CD4-positive, alpha-beta T cell treated with Interleukin-2 at 100 ng/mL for 4 hours (primary cell): Measurements from ENCODE around the gene SAP30BP.
"Not testable (repeated sequence)": the region's sequence is repeated elsewhere in the genome, so short reads cannot be mapped to it uniquely, and the experiment has no call there.

Source experiments
- DNase-seq: peaks from one replicate; pipeline ENCODE4 v3.0.0-alpha.2; 2020; ENCODE audit warnings: low spot score

SAP30BP gene

GRCh38 chr17:75633486-75634375, 33.4 kb upstream of the SAP30BP start:
- DNase-seq: peak; percentile 51

DNA sequence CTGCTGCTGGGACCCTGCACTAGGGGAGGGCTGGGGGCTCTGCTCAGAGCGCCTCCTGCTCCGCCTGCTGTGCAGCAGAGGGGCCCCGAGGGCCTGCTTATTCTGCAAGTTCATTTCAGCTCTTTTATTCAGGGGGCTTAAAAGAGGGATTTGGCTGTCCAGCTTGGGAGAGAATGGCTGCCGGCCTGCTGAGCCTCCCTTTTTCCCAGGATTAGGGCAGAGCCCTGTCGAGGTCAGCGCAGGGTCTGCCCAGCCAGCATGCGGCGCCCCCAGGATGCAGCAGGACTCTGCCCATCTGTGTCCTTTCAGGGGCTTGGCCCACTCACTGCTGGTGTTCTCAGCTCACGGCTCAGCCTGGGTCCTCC, 32.8 kb upstream of the SAP30BP start:
- DNase-seq: no peak

GRCh38 chr17:75634754-75635609, 32.2 kb upstream of the SAP30BP start:
- DNase-seq: no peak

GRCh38 chr17:75635610-75636202, 31.4 kb upstream of the SAP30BP start:
- no peak for DNase-seq

DNA sequence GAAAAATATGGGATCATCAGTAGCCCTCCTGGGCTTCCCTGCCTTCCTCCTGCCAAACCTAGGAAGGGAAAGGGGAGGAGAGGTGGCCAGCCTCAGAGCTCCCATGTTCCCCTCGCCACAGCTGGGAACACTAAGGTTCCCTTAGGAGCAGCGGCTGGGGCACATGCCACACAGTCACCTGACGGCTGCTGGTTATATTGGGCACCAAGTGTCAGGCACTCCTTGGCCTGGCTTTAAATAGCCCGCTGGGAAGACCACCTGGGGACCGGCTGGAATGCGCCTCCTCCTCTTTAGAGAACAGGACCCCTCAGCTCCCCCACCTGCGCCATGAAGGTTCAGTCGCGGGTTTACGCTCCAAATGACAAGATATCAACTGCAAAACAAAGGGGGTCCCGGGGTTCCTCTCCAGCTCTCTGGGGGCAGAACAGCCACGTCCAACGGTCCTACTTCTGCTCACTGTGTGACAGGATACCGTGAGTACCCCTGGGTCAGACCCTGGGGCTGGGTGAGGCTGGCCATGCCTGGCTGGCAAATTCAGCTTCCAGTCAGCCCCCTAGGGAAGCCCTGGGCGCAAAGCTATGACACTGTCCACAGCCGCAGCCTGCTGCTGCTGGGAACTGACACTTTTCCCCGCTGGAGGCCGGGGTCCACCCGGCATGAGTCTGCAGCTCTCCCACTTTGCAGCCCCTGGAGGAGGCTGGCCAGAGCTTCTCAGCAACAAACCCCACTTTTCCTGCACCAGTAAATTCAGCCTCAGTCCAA, 30.6 kb upstream of the SAP30BP start:
- DNase-seq: no peak

- no peak for DNase-seq
These were observed 30.0 kb upstream of the SAP30BP start for GRCh38 chr17:75637143-75637538.

- DNase-seq: no peak
These were observed 29.6 kb upstream of the SAP30BP start for GRCh38 chr17:75637551-75637950.

DNA sequence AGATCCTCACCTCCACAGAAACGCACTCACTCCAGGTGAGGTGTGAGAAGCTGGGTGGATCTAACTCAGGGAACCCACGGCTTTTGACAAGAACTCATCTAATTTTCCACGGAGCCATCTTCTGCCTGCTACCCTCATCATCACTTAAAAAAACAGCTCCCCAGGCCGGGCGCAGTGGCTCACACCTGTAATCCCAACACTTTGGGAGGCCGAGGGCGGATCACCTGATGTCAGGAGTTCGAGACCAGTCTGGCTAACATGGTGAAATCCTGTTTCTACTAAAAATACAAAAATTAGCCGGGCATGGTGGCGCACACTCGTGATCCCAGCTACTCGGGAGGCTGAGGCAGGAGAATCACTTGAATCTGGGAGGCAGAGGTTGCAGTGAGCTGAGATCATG, 29.1 kb upstream of the SAP30BP start:
- DNase-seq: not testable (repeated sequence)

GRCh38 chr17:75638893-75639292, 28.2 kb upstream of the SAP30BP start:
- no peak for DNase-seq

DNA sequence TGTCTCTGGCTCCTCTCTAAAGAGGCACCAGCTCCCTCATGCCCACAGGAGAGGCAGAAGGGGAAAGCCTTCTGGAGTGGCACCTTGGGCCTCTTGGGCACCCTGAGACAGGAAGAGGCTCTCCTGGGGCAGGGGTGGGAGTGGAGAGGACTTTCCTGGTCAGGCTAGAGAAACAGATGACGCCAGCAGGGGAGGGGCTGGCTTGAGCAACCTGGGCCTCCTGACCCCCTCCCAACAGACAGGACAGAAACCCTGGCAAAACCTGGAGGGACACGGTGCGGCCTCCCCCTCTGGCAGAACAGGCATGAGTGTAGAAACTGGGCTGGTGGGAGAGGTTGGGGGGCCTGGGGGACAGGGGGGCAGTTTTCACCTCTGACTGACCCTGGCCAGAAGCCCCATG, 27.8 kb upstream of the SAP30BP start:
- DNase-seq: no peak

GRCh38 chr17:75639771-75640555, 27.2 kb upstream of the SAP30BP start:
- no peak for DNase-seq

DNA sequence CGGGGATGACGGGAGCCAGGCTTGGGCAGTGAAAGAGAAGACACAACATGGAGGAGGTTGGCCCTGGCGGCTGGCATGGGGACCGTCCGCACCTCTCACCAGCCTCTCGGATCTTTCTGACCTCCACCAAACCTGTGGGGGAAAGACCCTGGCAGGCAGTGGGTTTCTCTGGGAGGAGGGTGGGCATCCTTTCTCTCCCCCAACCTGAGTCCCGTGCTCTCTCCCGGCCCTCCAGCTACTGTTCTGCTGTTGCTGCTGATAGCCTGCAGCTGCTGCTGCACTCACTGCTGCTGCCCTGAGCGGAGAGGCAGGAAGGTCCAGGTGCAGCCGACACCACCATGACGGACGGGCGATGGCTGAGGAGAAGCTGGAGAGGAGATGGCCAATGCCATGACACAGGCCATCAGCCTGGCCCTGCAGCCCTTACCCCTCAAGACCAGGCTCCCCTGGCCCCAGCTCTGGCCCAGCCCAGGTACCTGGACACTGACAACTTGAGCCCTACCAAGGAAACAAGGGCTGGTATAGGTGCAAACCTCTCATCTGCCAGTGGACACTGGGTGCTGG, 26.5 kb upstream of the SAP30BP start:
- no peak for DNase-seq

DNA sequence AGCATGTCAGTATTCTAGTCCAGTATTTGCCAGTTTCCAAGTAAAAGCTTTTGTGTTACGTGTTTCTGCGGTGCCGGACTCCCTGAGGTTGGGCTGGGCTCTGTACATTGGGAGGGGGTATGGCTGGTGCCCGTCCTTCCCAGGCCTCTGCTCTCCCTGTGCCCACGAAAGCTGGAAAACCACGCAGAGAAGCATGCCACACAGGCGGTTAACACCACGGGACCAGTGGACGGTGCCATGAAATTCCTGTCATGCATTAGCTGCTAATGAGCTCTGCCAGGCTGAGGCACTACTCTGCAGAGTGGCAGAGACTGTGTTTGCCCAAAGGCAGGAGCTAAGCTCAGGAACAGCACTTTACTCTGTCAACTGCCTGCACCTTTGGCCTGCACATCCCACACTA, 25.8 kb upstream of the SAP30BP start:
- DNase-seq: no peak

GRCh38 chr17:75642182-75642783, 24.9 kb upstream of the SAP30BP start:
- DNase-seq: no peak

- DNase-seq: no peak
These were observed 24.1 kb upstream of the SAP30BP start for GRCh38 chr17:75642784-75643642.

DNA sequence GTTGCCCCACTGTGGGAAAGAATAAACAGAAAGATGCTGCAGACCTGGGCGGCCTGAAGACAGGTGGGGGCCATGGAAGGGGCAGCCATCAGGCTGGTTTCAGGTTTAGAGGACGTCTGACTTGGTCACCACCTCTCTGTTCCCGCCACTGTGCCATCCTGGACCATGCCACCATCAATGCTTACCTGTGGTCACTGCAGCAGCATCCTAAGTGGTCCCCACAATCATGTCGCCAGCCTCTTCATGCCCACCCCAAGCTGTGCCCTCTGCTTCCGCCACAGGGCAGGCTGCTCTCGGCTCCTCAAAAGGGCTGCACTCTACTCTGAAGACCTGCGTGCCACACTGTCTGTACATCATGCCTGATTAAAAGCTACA, 23.5 kb upstream of the SAP30BP start:
- no peak for DNase-seq

DNA sequence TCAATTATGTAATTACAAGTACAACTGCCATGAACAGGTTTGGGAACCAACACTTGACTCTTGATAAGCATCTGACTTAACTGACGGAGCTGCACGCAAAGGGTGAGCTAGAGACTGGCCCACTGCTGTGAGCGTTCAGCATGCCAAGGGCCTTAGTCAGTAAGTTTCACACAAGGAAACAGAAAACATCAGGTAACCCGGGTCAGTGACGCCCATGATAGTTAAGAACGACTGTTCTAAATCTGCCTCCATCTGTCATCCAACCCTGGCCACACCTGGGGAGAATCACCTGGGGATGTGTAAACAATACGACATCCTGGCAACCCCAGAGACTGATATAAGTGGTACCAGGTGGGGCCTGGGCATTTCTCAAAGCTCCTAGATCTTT, 21.6 kb upstream of the SAP30BP start:
- DNase-seq: no peak

GRCh38 chr17:75645889-75646637, 21.1 kb upstream of the SAP30BP start:
- DNase-seq: peak; percentile 10

GRCh38 chr17:75646638-75646992, 20.5 kb upstream of the SAP30BP start:
- DNase-seq: no peak
